ENCODE results near the gene ZP3.
"Not testable (repeated sequence)": the region's sequence is repeated elsewhere in the genome, so short reads cannot be mapped to it uniquely, and the experiment has no call there.

ZP3 gene

DNA sequence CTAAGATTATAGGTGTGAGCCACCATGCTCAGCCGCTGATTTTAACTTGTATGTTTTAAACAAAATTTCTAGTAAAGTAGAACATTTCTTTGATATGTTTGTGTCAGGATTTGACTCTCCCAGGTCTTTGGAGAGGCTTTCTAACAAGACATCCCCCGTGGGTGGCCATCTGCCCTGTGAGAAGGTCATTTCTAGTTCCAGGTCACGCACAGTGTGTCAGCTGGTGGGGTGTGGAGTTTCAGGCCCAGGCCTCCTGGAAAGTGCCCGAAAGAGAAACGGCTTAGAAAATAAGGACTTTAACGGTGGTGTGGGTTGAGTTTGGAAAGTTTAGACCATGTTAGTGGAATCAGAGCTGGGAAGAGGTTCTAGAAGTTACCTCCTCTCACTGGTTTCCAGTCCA is 48.3 kb downstream of the ZP3 start:
- H3K9me3 ChIP-seq (ENCODE audit: control extremely low read depth in 1 of 5, control insufficient read depth in 4 of 5, insufficient read depth in 2 of 5, low read depth in 1 of 5, low read length in 4 of 5); H3K27ac ChIP-seq (ENCODE audit: insufficient read depth in 1 of 2, low read depth in 1 of 2, low read length in 2 of 2, poor library complexity in 1 of 2, severe bottlenecking in 2 of 2); H3K27me3 ChIP-seq (replicated peaks in 2 of 5; ENCODE audit: control insufficient read depth in 4 of 5, insufficient read depth in 5 of 5, low read length in 4 of 5); CTCF ChIA-PET; H3K4me3 ChIP-seq (ENCODE audit: control insufficient read depth in 1 of 7, extremely low read depth in 1 of 7, insufficient read depth in 4 of 7, low read depth in 2 of 7, low read length in 6 of 7); POLR2A ChIA-PET; DNase-seq; H3K36me3 ChIP-seq (ENCODE audit: control insufficient read depth in 4 of 4, insufficient read depth in 4 of 4, low read length in 3 of 4); H3K4me1 ChIP-seq (ENCODE audit: control extremely low read depth in 1 of 4, control insufficient read depth in 4 of 4, insufficient read depth in 4 of 4, low read length in 3 of 4): not testable (repeated sequence)
- WGBS (ENCODE audit: insufficient coverage), result no CpG with 5 or more reads among the region's 6 CpGs

DNA sequence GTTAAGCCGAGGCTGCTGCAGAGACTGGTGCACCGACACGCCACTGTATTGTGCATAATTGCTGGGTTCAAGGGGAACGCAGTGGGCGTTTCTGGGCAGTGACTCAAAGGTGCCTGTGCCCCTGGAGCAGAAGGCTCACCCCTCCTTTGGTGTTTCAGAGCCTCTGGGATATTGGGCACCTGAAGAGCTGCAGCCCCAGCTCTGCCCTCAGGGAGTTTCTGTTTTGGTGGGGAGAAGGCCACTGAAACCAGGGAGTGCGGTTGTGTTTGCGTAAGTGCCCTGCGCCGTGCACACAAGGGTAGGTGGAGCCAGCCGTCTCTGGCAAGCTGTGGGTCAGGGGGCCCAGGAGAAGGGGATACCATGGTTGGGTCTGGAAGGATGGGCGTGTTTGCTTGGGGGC is 51.5 kb downstream of the ZP3 start:
- H3K4me1 ChIP-seq (ENCODE audit: control extremely low read depth in 1 of 4, control insufficient read depth in 4 of 4, insufficient read depth in 4 of 4, low read length in 3 of 4); H3K36me3 ChIP-seq (ENCODE audit: control insufficient read depth in 4 of 4, insufficient read depth in 4 of 4, low read length in 3 of 4); DNase-seq; CTCF ChIA-PET; H3K27me3 ChIP-seq (replicated peaks in 2 of 5; ENCODE audit: control insufficient read depth in 4 of 5, insufficient read depth in 5 of 5, low read length in 4 of 5); H3K9me3 ChIP-seq (ENCODE audit: control extremely low read depth in 1 of 5, control insufficient read depth in 4 of 5, insufficient read depth in 2 of 5, low read depth in 1 of 5, low read length in 4 of 5); H3K4me3 ChIP-seq (ENCODE audit: control insufficient read depth in 1 of 7, extremely low read depth in 1 of 7, insufficient read depth in 4 of 7, low read depth in 2 of 7, low read length in 6 of 7); H3K27ac ChIP-seq (ENCODE audit: insufficient read depth in 1 of 2, low read depth in 1 of 2, low read length in 2 of 2, poor library complexity in 1 of 2, severe bottlenecking in 2 of 2); POLR2A ChIA-PET: not testable (repeated sequence)
- no CpG with 5 or more reads among the region's 11 CpGs for WGBS (ENCODE audit: insufficient coverage)

DNA sequence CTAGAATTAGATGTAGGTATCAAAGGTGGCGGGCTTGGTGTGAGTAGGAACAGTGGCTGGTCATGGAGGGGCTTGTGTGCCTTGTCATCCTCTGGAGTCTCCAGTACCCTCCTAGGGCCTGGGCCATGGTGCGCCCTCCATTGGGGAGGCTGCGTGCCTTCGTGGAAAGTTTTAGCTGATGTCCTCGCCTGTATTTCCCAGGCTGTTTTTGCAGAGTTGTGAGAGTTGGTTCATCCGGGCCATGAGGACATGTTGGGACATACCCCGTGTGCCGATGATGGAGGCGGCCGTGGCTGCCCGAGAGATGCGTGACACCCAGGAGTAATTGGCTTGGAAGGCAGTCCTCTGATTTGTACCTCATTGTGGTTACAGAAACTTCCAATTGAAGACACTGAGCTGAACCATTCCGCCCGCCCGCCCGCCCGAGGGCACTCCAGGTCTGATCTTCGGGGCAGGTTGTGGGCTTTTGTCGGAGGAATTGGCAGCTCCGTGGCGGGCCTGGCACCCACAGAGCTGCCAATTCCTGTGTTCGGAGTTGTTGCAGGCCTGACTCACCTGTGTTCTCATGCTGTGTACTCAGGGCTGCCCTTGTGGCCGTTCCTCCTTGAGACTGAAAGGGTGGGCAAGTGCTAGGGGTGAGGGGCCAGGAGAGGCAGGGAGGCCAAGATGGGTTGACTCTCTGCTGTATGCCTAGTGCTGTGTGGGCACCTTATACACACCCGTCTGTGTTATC is 52.2 kb downstream of the ZP3 start:
- H3K9me3 ChIP-seq (ENCODE audit: control extremely low read depth in 1 of 5, control insufficient read depth in 4 of 5, insufficient read depth in 2 of 5, low read depth in 1 of 5, low read length in 4 of 5); CTCF ChIA-PET; H3K27me3 ChIP-seq (replicated peaks in 2 of 5; ENCODE audit: control insufficient read depth in 4 of 5, insufficient read depth in 5 of 5, low read length in 4 of 5); DNase-seq; H3K36me3 ChIP-seq (ENCODE audit: control insufficient read depth in 4 of 4, insufficient read depth in 4 of 4, low read length in 3 of 4); H3K27ac ChIP-seq (ENCODE audit: insufficient read depth in 1 of 2, low read depth in 1 of 2, low read length in 2 of 2, poor library complexity in 1 of 2, severe bottlenecking in 2 of 2); H3K4me1 ChIP-seq (ENCODE audit: control extremely low read depth in 1 of 4, control insufficient read depth in 4 of 4, insufficient read depth in 4 of 4, low read length in 3 of 4); POLR2A ChIA-PET; H3K4me3 ChIP-seq (ENCODE audit: control insufficient read depth in 1 of 7, extremely low read depth in 1 of 7, insufficient read depth in 4 of 7, low read depth in 2 of 7, low read length in 6 of 7): not testable (repeated sequence)
- WGBS (ENCODE audit: insufficient coverage), result no CpG with 5 or more reads among the region's 24 CpGs

DNA sequence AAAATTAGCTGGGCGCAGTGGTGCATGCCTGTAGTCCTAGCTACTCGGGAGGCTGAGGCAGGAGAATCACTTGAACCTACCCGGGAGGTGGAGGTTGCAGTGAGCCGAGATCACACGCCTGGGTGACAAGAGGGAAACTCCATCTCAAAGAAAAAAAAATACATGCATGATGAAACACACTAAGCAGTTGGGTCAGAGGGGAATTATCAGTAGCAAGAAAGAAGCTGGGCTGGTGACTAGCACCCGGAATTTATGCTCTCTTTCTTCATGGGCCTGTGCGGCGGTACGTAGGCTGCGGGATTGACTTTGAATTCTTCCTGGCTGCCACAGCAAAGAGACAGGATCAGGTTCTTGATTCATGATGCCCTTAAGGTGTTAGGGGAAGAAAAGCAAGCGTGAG is 54.9 kb downstream of the ZP3 start:
- POLR2A ChIA-PET; H3K27ac ChIP-seq (ENCODE audit: insufficient read depth in 1 of 2, low read depth in 1 of 2, low read length in 2 of 2, poor library complexity in 1 of 2, severe bottlenecking in 2 of 2); H3K4me3 ChIP-seq (ENCODE audit: control insufficient read depth in 1 of 7, extremely low read depth in 1 of 7, insufficient read depth in 4 of 7, low read depth in 2 of 7, low read length in 6 of 7); H3K9me3 ChIP-seq (ENCODE audit: control extremely low read depth in 1 of 5, control insufficient read depth in 4 of 5, insufficient read depth in 2 of 5, low read depth in 1 of 5, low read length in 4 of 5); H3K4me1 ChIP-seq (ENCODE audit: control extremely low read depth in 1 of 4, control insufficient read depth in 4 of 4, insufficient read depth in 4 of 4, low read length in 3 of 4); H3K36me3 ChIP-seq (ENCODE audit: control insufficient read depth in 4 of 4, insufficient read depth in 4 of 4, low read length in 3 of 4); H3K27me3 ChIP-seq (replicated peaks in 2 of 5; ENCODE audit: control insufficient read depth in 4 of 5, insufficient read depth in 5 of 5, low read length in 4 of 5); DNase-seq; CTCF ChIA-PET: not testable (repeated sequence)
- WGBS (ENCODE audit: insufficient coverage), result no CpG with 5 or more reads among the region's 11 CpGs

DNA sequence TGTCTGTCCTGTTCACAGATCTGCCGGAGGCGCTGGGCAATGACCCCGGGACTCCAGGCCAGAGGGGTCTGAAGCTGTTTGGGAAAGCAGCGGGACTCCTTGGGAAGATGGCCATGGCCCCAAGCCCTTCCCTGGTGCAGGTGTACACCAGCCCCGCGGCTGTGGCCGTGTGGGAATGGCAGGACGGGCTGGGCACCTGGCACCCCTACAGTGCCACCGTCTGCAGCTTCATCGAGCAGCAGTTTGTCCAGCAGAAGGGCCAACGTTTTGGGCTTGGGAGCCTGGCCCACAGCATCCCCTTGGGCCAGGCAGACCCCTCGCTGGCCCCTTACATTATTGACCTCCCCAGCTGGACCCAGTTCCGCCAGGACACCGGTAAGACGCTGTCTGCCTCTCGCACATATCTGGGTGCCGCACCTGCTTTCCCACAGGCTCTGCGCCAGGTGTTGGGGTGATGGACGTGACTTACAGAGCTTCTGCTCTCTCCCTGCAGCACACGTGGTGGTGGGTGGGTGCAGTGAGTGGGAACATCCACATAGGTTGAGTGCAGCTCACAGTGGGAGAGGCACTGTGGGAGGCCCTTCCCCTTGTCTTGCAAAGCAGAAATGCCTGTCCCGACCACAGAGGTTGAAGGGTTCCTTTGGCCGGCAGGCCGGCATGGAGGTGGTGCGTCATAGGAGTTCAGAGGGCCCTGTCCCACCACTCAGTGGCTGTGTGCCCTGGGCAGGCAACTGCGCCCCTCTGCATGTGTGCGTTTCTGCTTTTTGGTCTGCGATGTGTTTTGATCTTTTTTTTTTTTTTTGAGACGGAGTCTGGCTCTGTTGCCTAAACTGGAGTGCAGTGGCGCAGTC is 55.9 kb downstream of the ZP3 start:
- CTCF ChIA-PET; POLR2A ChIA-PET; H3K4me1 ChIP-seq (ENCODE audit: control extremely low read depth in 1 of 4, control insufficient read depth in 4 of 4, insufficient read depth in 4 of 4, low read length in 3 of 4); H3K27me3 ChIP-seq (replicated peaks in 2 of 5; ENCODE audit: control insufficient read depth in 4 of 5, insufficient read depth in 5 of 5, low read length in 4 of 5); H3K36me3 ChIP-seq (ENCODE audit: control insufficient read depth in 4 of 4, insufficient read depth in 4 of 4, low read length in 3 of 4); H3K9me3 ChIP-seq (ENCODE audit: control extremely low read depth in 1 of 5, control insufficient read depth in 4 of 5, insufficient read depth in 2 of 5, low read depth in 1 of 5, low read length in 4 of 5); H3K4me3 ChIP-seq (ENCODE audit: control insufficient read depth in 1 of 7, extremely low read depth in 1 of 7, insufficient read depth in 4 of 7, low read depth in 2 of 7, low read length in 6 of 7); DNase-seq; H3K27ac ChIP-seq (ENCODE audit: insufficient read depth in 1 of 2, low read depth in 1 of 2, low read length in 2 of 2, poor library complexity in 1 of 2, severe bottlenecking in 2 of 2): not testable (repeated sequence)
- WGBS (ENCODE audit: insufficient coverage), result 93% methylated on average over 8 of the region's 29 CpGs

DNA sequence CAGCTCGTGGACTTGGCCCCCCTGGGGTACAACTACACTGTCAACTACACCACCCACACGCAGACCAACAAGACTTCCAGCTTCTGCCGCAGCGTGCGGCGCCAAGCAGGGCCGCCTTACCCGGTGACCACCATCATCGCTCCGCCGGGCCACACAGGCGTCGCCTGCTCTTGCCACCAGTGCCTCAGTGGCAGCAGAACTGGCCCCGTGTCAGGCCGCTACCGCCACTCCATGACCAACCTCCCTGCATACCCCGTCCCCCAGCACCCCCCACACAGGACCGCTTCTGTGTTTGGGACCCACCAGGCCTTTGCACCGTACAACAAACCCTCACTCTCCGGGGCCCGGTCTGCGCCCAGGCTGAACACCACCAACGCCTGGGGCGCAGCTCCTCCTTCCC is 57.9 kb downstream of the ZP3 start:
- H3K4me1 ChIP-seq (ENCODE audit: control extremely low read depth in 1 of 4, control insufficient read depth in 4 of 4, insufficient read depth in 4 of 4, low read length in 3 of 4); H3K27me3 ChIP-seq (replicated peaks in 2 of 5; ENCODE audit: control insufficient read depth in 4 of 5, insufficient read depth in 5 of 5, low read length in 4 of 5); POLR2A ChIA-PET; DNase-seq; H3K27ac ChIP-seq (ENCODE audit: insufficient read depth in 1 of 2, low read depth in 1 of 2, low read length in 2 of 2, poor library complexity in 1 of 2, severe bottlenecking in 2 of 2); CTCF ChIA-PET; H3K9me3 ChIP-seq (ENCODE audit: control extremely low read depth in 1 of 5, control insufficient read depth in 4 of 5, insufficient read depth in 2 of 5, low read depth in 1 of 5, low read length in 4 of 5); H3K4me3 ChIP-seq (ENCODE audit: control insufficient read depth in 1 of 7, extremely low read depth in 1 of 7, insufficient read depth in 4 of 7, low read depth in 2 of 7, low read length in 6 of 7); H3K36me3 ChIP-seq (ENCODE audit: control insufficient read depth in 4 of 4, insufficient read depth in 4 of 4, low read length in 3 of 4): not testable (repeated sequence)
- 97% methylated on average over 22 of the region's 24 CpGs for WGBS (ENCODE audit: insufficient coverage)

DNA sequence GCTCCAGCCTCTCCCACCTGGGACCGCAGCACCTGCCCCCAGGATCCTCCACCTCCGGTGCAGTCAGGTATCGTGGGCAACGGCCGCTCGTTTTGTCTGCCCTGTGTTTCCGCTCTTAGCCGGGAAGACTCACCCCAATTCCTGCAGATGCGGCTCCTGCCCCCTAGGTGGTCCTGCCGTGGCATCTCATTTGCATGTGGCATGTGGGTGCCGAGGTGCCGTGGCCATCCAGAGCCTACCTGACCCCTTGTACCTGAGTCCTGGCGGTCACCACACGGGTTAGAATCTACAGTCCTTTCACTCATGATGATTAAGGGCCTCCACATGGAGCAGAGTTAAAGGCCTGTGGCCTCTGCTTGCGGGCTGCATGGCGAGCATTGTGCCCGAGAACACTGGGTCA is 58.3 kb downstream of the ZP3 start:
- H3K36me3 ChIP-seq (ENCODE audit: control insufficient read depth in 4 of 4, insufficient read depth in 4 of 4, low read length in 3 of 4); H3K4me3 ChIP-seq (ENCODE audit: control insufficient read depth in 1 of 7, extremely low read depth in 1 of 7, insufficient read depth in 4 of 7, low read depth in 2 of 7, low read length in 6 of 7); DNase-seq; H3K27ac ChIP-seq (ENCODE audit: insufficient read depth in 1 of 2, low read depth in 1 of 2, low read length in 2 of 2, poor library complexity in 1 of 2, severe bottlenecking in 2 of 2); H3K9me3 ChIP-seq (ENCODE audit: control extremely low read depth in 1 of 5, control insufficient read depth in 4 of 5, insufficient read depth in 2 of 5, low read depth in 1 of 5, low read length in 4 of 5); H3K4me1 ChIP-seq (ENCODE audit: control extremely low read depth in 1 of 4, control insufficient read depth in 4 of 4, insufficient read depth in 4 of 4, low read length in 3 of 4); POLR2A ChIA-PET; CTCF ChIA-PET; H3K27me3 ChIP-seq (replicated peaks in 2 of 5; ENCODE audit: control insufficient read depth in 4 of 5, insufficient read depth in 5 of 5, low read length in 4 of 5): not testable (repeated sequence)
- WGBS (ENCODE audit: insufficient coverage), result 81% methylated on average over 5 of the region's 17 CpGs

All from common myeloid progenitor, CD34-positive (primary cell).